H1 (cell line): ENCODE results near the gene CYP2A13. TPM values are rescaled to one million over a fixed set of nuclear protein-coding genes. Genes with fewer than 3 reads are reported as not detected.
A peak's percentile ranks its signal among the peaks of the same experiment; 100 is the strongest.
"Not testable (repeated sequence)": the region's sequence is repeated elsewhere in the genome, so short reads cannot be mapped to it uniquely, and the experiment has no call there.

ENCODE experiments used
- CTCF ChIA-PET: fragments of 300-600 bp; sonication (Branson Sonifier 250); formaldehyde crosslinking; loops from one replicate; lab custom pipeline; 2021; ENCODE audit not compliant: partially characterized antibody; lab: Charles Lee
- POLR2A ChIA-PET: fragments of 300-600 bp; sonication (Branson Sonifier 250); formaldehyde crosslinking; loops from one replicate; lab custom pipeline; 2021; ENCODE audit warnings: inconsistent platforms; ENCODE audit not compliant: partially characterized antibody; lab: Charles Lee
- DNase-seq, 2 experiments: peaks; one replicate each; pipeline versions ENCODE4 v3.0.0 to v3.0.0-alpha.2; 2010 to 2022; ENCODE audit warnings: low spot score in 2 of 2, low read depth in 1 of 2, mixed read lengths in 1 of 2
- FAIRE-seq: peaks from 2 replicates; lab custom pipeline; 2011; peaks lifted over from hg19 to GRCh38; lab: Jason Lieb, UNC
- H2AFZ ChIP-seq: 2 replicates; pipeline ENCODE4 v1.8.1; 2012; ENCODE audit warnings: low read length, inconsistent platforms
- H2AK5ac ChIP-seq: 2 replicates; pipeline ENCODE4 v1.6.1; 2013; ENCODE audit warnings: low read depth, low read length
- H2BK120ac ChIP-seq: replicated peaks from 2 replicates; pipeline ENCODE3; 2013; ENCODE audit warnings: low read depth, low read length, inconsistent platforms
- H2BK12ac ChIP-seq: 2 replicates; pipeline ENCODE4 v1.6.1; 2013; ENCODE audit warnings: low read depth, low read length
- H2BK15ac ChIP-seq: 2 replicates; pipeline ENCODE4 v1.6.1; 2013; ENCODE audit warnings: low read length
- H2BK20ac ChIP-seq: 2 replicates; pipeline ENCODE4 v1.6.1; 2013; ENCODE audit warnings: low read length
- H2BK5ac ChIP-seq: 2 replicates; pipeline ENCODE4 v1.6.1; 2013; ENCODE audit warnings: low read depth, low read length
- H3K14ac ChIP-seq: 2 replicates; pipeline ENCODE4 v1.6.1; 2013; ENCODE audit warnings: inconsistent platforms; ENCODE audit not compliant: insufficient read length
- H3K18ac ChIP-seq: 2 replicates; pipeline ENCODE4 v1.6.1; 2013; ENCODE audit warnings: low read length; ENCODE audit errors: extremely low read depth
- H3K23ac ChIP-seq: 2 replicates; pipeline ENCODE4 v1.6.1; 2013; ENCODE audit warnings: inconsistent platforms; ENCODE audit not compliant: insufficient read length
- H3K23me2 ChIP-seq: 2 replicates; pipeline ENCODE4 v1.6.1; 2013; ENCODE audit warnings: low read depth, low read length
- H3K27ac ChIP-seq: 2 replicates; pipeline ENCODE4 v1.6.1; 2011; ENCODE audit warnings: low read depth, low read length, inconsistent platforms
- H3K27me3 ChIP-seq, 4 experiments: replicated peaks in 1 of 4; 1 replicate in 1 of 4; 2 replicates in 3 of 4; pipeline versions ENCODE4 v1.6.1 to v1.8.1; 2011 to 2013; ENCODE audit warnings: low read length in 3 of 4, mild to moderate bottlenecking in 3 of 4, inconsistent platforms in 2 of 4, mixed read lengths in 2 of 4, moderate library complexity in 1 of 4; ENCODE audit not compliant: control insufficient read depth in 3 of 4, insufficient read depth in 3 of 4; ENCODE audit errors: extremely low read depth in 1 of 4
- H3K36me3 ChIP-seq, 4 experiments: 2 replicates each; pipeline versions ENCODE4 v1.6.1 to v1.8.1; 2011 to 2013; ENCODE audit warnings: mild to moderate bottlenecking in 4 of 4, low read length in 3 of 4, moderate library complexity in 2 of 4, control low read depth in 1 of 4, inconsistent platforms in 1 of 4; ENCODE audit not compliant: insufficient read depth in 4 of 4, control insufficient read depth in 2 of 4
- H3K4ac ChIP-seq: replicated peaks from 2 replicates; pipeline ENCODE3; 2013; ENCODE audit warnings: low read length, low read depth, mixed read lengths, inconsistent platforms; ENCODE audit not compliant: insufficient read length
- H3K4me1 ChIP-seq, 4 experiments: replicated peaks in 1 of 4; 1 replicate in 1 of 4; 2 replicates in 3 of 4; pipeline versions ENCODE4 v1.6.1 to v1.8.1; 2011 to 2013; ENCODE audit warnings: low read length in 3 of 4, inconsistent platforms in 2 of 4, mixed read lengths in 1 of 4; ENCODE audit not compliant: insufficient read depth in 4 of 4, control insufficient read depth in 3 of 4
- H3K4me2 ChIP-seq, 2 experiments: 2 replicates each; pipeline versions ENCODE4 v1.6.1 to v1.8.1; 2011 to 2013; ENCODE audit warnings: low read depth in 2 of 2, low read length in 2 of 2, control low read depth in 1 of 2, inconsistent platforms in 1 of 2, mild to moderate bottlenecking in 1 of 2; ENCODE audit not compliant: insufficient read depth in 1 of 2
- H3K4me3 ChIP-seq, 4 experiments: fragments of 200-600, 300-600 bp in 1 of 4; sonication (generic), shearing (Covaris generic), sonication (Bioruptor Twin) in 1 of 4; 2 replicates each; pipeline versions ENCODE4 v1.5.1 to v1.8.1; 2011 to 2016; ENCODE audit warnings: low read length in 4 of 4, low read depth in 3 of 4, control low read depth in 2 of 4, inconsistent platforms in 2 of 4, mild to moderate bottlenecking in 2 of 4, mixed read lengths in 1 of 4, moderate library complexity in 1 of 4; ENCODE audit not compliant: insufficient read depth in 2 of 4; ENCODE audit errors: extremely low read depth in 1 of 4
- H3K56ac ChIP-seq: replicated peaks from 2 replicates; pipeline ENCODE3; 2013; ENCODE audit warnings: low read depth, mild to moderate bottlenecking, mixed read lengths, low read length, inconsistent platforms; ENCODE audit not compliant: insufficient read length
- H3K79me1 ChIP-seq: 2 replicates; pipeline ENCODE4 v1.6.1; 2013; ENCODE audit warnings: low read depth, low read length, control low read depth
- H3K79me2 ChIP-seq, 2 experiments: 2 replicates each; pipeline versions ENCODE4 v1.6.1 to v1.8.1; 2012 to 2013; ENCODE audit warnings: low read length in 2 of 2, mild to moderate bottlenecking in 2 of 2, inconsistent platforms in 1 of 2; ENCODE audit not compliant: insufficient read depth in 2 of 2, control insufficient read depth in 1 of 2
- H3K9ac ChIP-seq, 4 experiments: replicated peaks in 1 of 4; 1 replicate in 1 of 4; 2 replicates in 3 of 4; pipeline versions ENCODE4 v1.6.1 to v1.8.1; 2011 to 2013; ENCODE audit warnings: low read depth in 3 of 4, low read length in 3 of 4, control low read depth in 2 of 4, mild to moderate bottlenecking in 2 of 4, moderate library complexity in 2 of 4, inconsistent platforms in 1 of 4; ENCODE audit errors: extremely low read depth in 1 of 4
- H3K9me3 ChIP-seq, 2 experiments: 2 replicates each; pipeline versions ENCODE4 v1.6.1 to v1.8.1; 2012 to 2013; ENCODE audit warnings: mild to moderate bottlenecking in 2 of 2, moderate library complexity in 2 of 2, control low read depth in 1 of 2, inconsistent platforms in 1 of 2, low read depth in 1 of 2, low read length in 1 of 2, mixed read lengths in 1 of 2; ENCODE audit not compliant: insufficient read depth in 2 of 2
- H4K20me1 ChIP-seq, 2 experiments: replicated peaks in 1 of 2; 2 replicates each; pipeline versions ENCODE3 to v1.8.1; 2011 to 2013; ENCODE audit warnings: inconsistent platforms in 2 of 2, low read length in 2 of 2, mild to moderate bottlenecking in 1 of 2; ENCODE audit not compliant: insufficient read depth in 2 of 2, control insufficient read depth in 1 of 2
- H4K5ac ChIP-seq: 2 replicates; pipeline ENCODE4 v1.6.1; 2013; ENCODE audit warnings: low read length, low read depth, mixed read lengths, inconsistent platforms; ENCODE audit not compliant: insufficient read length
- H4K8ac ChIP-seq: 2 replicates; pipeline ENCODE4 v1.8.0; 2013; ENCODE audit warnings: mild to moderate bottlenecking, moderate library complexity, low read length, inconsistent platforms; ENCODE audit not compliant: insufficient read depth; ENCODE audit errors: extremely low read depth
- H4K91ac ChIP-seq: replicated peaks from 2 replicates; pipeline ENCODE3; 2013; ENCODE audit warnings: low read length, mixed read lengths, inconsistent platforms; ENCODE audit not compliant: insufficient read length
- KDM1A ChIP-seq: fragments of 200-600, 300-600 bp; sonication (generic); IDR thresholded peaks from 2 replicates; pipeline ENCODE4 v1.7.1; 2016; ENCODE audit warnings: mild to moderate bottlenecking, low read length, borderline replicate concordance
- WGBS, 2 experiments: shearing (Covaris generic) in 1 of 2; methylation state at CpG; one replicate each; pipeline versions ENCODE4 v1.1.6 to v1.1.7; 2013 to 2015; ENCODE audit warnings: low lambda C conversion rate in 2 of 2, mixed read lengths in 2 of 2, inconsistent platforms in 1 of 2, low coverage in 1 of 2, missing lambda C conversion rate in 1 of 2; ENCODE audit not compliant: insufficient replicate concordance in 2 of 2, insufficient coverage in 1 of 2, insufficient read length in 1 of 2; ENCODE audit errors: extremely low coverage in 1 of 2, missing lambda C conversion rate in 1 of 2; 5-methylcytosine and 5-hydroxymethylcytosine counted together
- polyA plus RNA-seq, 7 experiments: library from polyadenylated mRNA; depleted of rRNA in 3 of 7; stranded (reverse) in 5 of 7; unstranded in 2 of 7; fragments of >200 nt in 5 of 7; fragments of 200-250 nt in 2 of 7; gene quantifications; 1 replicate in 5 of 7; 2 replicates in 1 of 7; 4 replicates in 1 of 7; pipeline versions ENCODE4 v1.2.1 to v1.2.3, GENCODE V29; 2011 to 2013; ENCODE audit warnings: missing spikeins in 2 of 7, mixed read lengths in 2 of 7
- total RNA-seq: library from RNA; stranded (reverse); fragmentation: NEBNext Ultra II Directional; extraction: Animal tissue kit (Norgen Biotek cat#: 25700); gene quantifications from 2 replicates; pipeline ENCODE4 v1.2.1, GENCODE V29; 2021

CYP2A13 gene
- total and polyA plus RNA-seq, 2 of the 8 experiments (the other 6 are each of a cell fraction or from before 2014, with no cell fraction given) = 0.60 to 0.63 TPM

DNA sequence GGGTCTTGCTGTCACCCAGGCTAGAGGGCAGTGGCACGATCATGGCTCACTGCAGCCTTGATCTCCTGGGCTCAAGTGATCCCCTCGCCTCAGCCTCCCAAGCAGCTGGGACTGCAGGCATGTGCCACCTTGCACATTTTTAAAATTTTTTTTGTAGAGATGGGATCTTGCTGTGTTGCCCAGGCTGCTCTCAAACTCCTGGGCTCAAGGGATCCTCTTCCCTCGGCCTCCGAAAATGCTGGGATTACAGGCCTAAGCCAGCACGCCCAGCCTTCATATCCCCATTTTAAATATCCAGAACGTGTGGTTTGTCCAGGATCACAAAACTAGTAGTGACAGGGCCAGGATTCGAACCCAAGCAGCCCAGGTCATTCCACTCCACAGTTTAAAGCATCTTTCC lies 39.1 kb downstream of the CYP2A13 start:
- Histone ChIP-seq H3K4me3 (peak overlapping the region in 1 of 4 experiments; percentile 19; a peak in 1 of 8 replicates), H2BK12ac (peak overlapping the region; percentile 75; the same call in 1 of the 2 replicates), H2BK5ac (peak overlapping the region; percentile 52; the same call in 1 of the 2 replicates)
- H3K27me3 ChIP-seq, H3K79me2 ChIP-seq, H3K23ac ChIP-seq, H4K8ac ChIP-seq, H3K18ac ChIP-seq, H4K91ac ChIP-seq, H2BK120ac ChIP-seq, H2BK20ac ChIP-seq, POLR2A ChIA-PET, H3K4ac ChIP-seq, H3K79me1 ChIP-seq, H4K20me1 ChIP-seq, H3K9ac ChIP-seq, H3K4me2 ChIP-seq, H3K23me2 ChIP-seq, H3K14ac ChIP-seq, H3K4me1 ChIP-seq, H2AK5ac ChIP-seq, H2BK15ac ChIP-seq, H3K27ac ChIP-seq, H3K36me3 ChIP-seq, FAIRE-seq, H4K5ac ChIP-seq, H2AFZ ChIP-seq, DNase-seq, H3K9me3 ChIP-seq, H3K56ac ChIP-seq: not testable (repeated sequence)
- WGBS, 2 experiments = 73% methylated on average over 7 of the region's 7 CpGs; no CpG with 5 or more reads in 1 of the 2 experiments
- CTCF ChIA-PET = interaction anchor here (0.6 to 2.1 kb wide), 15 partner anchors 9 to 194 kb away, joined by 3 to 8 read pairs (median 4); partner anchors contain the start of genes CYP2A13 and HNRNPUL1
- TF ChIP-seq KDM1A = peak; percentile 37; the same call in 1 of the 2 replicates
